GM18858 (cell line): ENCODE measurements around the gene LTO1.

ENCODE experiments used
- ATAC-seq: cut with Tn5 transposase; IDR thresholded peaks from one replicate; pipeline ENCODE4 v1.9.1; 2021; ENCODE audit not compliant: unreplicated experiment

The LTO1 gene

DNA sequence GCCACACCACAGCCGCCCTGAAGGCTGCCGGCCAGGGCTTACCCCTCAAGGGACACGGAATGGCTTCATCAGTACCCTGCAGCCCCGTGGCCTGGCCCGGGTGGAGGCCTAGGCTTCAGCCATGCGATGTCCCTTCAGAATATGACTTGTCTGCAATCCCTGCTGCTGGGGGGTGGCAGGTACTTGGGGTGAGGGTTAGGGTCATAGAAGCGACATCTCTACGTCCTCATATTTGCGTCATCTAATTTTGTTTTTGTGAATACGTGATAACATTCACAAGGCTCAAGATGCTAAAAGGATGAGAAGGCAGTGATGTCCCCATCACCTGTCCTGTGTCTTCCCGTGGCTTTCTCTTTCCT is 27.8 kb downstream of the LTO1 start:
- ATAC-seq, result no peak

DNA sequence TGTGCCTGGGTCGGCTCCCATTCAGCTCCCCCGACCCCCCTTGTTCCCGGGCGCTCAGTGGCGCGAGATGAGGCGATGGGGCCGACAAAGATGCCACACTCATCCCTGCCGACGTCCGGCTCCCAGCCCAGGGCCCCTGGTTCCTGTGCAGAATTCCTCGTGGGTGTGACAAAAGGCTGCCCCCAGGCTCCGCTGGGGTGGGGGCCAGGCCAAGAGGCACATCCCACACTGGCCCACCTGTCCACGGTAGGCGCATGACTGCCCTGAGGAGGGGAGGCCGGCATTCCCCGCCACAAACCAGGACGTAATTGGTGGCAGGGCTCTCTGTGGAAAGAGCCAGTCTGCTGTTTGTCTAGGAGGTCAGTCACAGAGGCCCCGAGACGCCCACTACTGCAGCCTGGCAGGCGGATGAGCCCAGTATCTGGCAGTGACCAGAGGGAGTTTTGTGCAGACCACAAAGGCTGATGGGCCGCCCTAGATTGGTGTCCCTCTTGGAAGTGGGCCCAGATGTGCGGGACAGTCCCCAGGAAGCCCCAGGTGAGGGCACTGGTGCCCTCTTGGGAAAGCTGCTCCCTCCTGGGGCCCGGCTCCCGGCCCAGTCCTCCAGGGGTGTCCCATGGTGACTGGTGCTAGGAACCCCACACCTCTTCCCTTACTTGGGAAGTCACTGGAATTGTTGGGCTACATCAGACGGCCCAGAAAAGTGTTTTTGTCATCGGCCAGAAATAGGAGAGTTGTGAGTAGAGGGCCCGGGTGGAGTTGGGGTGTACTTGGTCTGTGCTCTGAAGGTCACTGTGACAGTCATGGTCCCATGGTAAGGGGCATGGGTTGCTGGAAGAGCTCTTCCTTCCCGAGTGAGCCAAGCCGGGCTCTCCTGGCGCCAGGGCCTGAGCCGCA is 28.4 kb downstream of the LTO1 start:
- no peak for ATAC-seq

DNA sequence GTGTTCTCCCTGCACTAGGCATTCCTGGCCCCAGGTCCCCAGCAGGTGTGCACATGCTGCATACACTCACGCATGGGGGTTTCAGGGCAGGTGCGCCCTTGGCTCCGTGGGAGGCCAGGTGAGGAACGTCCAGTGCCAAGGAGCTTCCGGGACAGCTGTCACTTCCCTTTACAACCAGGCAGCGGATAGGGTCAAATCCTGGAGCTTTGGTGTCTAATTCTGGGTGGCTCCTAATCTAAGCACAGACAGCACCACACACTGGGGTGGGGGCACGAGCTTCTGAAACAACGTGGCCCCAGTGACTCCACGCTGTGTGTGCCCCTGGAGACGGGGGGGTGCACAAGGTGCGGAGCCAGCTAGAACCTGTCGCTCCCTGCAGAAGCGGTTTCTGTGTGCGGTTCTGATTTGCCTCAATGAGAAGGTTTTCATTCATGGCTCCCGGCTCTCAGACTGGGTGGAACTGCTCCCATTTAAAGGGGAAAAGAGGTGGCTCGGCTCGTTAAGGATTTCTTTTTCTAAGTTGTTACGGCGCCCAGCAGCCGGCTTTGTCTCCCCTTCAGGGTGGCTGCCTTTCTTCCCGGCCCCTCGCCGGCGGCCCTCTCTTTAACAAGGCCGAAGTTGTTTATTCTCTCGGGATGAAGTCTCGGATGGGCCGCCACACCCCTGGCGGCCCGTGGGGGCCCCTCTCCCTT is 29.2 kb downstream of the LTO1 start:
- ATAC-seq, result no peak

DNA sequence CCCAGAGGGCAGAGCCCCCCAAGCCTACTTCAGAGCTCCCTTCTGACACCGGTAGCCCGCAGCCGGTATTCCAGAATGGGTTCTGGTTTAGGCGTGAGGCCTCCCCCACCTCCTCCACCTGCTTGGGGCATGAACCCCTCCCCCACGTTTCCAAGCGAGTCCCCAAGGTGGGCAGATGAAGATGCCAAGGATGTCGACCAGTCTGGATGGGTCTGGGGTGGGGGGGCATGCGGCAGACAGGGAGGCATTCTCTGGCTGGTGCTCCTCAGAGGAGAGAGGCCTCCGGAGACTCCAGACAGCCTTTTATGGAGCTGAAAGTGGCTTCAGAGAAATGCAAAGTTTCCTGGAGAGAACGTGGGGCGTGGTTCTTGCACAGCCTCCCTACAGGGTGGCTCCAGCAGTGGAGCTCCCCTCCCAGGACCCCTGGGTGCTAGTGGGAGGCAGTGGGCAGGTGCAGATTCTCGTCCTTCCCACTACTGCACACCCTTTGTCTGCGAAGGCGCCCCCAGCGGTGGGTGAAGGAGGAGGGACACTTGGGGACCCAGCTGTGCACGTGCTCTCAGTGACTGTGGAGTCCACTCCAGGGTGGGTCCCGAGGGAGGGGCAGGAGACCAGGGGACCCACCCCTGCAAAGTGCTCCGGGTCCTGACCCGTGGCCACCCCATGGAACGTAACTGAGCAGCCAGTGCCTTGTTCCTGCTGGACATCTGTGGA is 30.0 kb downstream of the LTO1 start:
- ATAC-seq, result no peak

DNA sequence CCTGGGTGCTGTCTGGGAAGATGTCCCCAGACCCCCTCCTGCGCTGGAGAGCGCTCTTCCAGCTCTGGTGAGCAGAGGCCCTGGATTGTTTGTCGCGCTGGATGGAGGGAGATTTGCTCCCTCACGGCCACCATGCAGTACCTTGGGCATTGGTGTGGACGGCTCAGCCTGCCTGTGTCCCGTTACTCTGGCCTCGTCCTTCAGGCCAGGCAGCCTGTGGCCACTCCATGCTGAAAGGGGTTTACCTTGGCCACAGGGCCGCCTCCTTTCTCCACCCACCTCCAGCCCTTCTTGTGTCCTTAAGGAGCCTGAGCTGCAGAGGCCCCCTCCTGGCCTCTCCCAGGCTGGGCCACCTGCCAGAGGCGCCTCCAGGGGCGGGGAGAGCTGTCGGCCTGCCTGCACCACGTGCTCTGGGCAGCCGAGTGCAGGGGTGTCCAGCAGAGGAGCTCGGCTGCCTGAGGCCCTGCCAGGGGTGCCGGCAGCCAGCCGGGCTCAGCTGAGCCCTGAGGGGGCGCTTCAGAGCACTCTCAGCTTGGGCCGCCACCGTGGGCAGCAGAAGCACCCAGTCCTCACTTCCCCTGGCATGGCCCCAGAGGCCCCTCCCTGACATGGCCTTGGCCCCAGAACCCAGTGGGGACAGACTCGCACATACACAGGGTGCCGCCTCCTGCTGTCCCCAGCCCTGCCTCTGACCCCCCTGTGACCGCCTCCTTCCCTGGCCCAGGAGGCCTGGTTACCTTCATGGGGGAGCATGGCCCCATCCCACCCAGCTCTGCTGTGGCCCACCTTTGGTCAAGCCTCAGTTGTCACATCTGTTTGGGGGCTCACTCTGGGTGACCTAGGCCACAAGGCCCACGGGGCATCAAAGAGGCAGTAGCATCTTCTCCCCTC is 30.8 kb downstream of the LTO1 start:
- ATAC-seq, result no peak

DNA sequence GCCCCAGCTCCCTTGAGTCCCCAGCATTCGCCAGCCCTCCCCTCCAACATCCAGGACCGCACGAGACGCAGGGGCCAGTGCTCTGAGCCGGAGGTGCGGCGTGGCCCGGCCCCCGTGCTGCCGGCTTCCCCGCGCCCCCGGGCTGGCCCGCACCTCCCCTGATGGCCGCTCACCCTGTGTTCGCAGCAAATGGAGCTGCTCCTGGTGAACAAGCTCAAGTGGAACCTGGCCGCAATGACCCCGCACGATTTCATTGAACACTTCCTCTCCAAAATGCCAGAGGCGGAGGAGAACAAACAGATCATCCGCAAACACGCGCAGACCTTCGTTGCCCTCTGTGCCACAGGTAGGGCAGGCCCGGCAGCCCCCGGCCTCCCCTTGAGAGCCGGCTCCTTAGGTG is 31.5 kb downstream of the LTO1 start:
- no peak for ATAC-seq

DNA sequence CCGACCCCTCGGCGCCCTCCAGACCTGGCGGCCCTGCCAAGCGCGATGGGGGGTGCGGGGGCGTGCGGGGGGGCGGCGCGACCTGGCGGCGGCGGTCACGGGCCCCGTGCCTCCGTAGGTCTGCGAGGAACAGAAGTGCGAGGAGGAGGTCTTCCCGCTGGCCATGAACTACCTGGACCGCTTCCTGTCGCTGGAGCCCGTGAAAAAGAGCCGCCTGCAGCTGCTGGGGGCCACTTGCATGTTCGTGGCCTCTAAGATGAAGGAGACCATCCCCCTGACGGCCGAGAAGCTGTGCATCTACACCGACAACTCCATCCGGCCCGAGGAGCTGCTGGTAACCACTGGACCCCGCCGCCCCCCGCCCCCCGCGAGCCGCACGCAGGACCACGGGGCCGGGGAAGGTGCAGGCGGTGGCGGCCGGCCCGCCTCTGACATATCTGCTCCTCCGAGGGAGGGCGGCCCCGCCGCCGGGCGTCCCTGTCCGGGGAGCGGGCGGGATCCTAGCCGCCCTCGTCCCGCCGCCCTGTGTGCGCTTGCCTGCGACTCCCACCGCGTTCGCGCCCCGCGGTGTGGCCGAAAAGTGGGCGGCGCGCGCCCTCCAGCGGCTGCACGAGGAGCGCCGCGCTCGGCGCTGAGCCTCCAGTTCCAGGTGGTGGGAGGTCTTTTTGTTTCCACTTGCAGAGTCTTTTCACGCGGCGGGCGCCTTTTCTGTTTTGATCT is 32.1 kb downstream of the LTO1 start:
- no peak for ATAC-seq

DNA sequence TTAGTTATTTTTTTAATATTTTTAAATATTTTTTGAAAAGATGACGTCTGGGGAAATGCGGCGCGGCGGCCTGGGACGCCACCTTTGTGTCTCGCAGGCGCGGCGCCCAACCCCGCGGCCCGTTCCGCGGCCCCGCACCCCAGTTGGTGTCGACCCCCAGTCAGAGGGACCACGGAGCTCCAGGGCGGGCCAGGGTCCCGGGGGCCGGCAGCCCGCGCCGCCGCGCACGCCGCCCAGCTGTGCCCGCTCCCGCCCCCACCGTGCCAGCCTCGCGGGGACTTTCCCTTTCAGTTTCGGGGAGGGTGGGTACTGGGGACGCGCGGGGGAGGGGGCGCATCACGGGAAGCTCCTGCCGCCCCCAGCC is 32.6 kb downstream of the LTO1 start:
- no peak for ATAC-seq

DNA sequence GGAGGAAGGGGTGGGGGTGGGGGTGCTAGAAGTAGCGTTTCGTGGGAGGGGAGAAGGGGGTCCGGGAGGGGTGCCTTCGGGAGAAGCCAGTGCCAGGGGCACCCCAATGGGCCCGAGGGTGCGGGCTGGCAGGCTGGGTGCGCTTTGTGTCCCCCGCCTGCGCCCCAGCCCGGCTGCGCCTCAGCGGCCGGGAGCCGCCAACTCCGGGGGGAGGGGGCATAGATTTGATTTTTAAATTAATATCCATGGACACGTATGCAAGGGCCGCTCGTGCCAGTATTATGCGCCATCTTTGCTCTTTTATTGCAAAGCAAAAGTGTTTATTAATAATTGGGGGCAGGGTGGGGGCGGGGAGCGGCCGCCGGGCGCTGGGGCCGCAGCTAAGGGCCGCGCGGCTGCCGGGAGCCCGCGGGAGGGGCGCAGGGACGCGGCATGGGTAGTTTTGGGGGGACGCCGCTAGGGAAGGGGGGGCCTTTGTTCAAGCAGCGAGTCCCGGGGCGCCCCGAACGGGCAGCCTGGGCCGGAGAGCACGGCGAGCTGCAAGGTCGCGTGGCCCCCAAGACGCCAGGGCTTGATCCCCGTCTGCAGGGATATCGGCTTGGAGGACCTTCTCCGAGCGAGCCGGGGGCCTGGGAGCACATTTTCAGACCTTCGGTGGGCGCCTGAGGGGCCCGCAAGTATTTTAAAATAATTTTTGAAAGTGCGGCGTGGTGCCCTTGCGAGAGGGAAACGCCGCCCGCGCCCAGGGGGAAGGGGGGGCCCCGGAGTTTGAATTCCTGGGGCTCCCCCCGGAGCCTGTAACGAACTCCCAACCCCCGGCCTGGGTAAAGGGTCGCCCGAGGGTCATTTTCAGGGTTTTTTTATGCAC is 33.2 kb downstream of the LTO1 start:
- no peak for ATAC-seq

DNA sequence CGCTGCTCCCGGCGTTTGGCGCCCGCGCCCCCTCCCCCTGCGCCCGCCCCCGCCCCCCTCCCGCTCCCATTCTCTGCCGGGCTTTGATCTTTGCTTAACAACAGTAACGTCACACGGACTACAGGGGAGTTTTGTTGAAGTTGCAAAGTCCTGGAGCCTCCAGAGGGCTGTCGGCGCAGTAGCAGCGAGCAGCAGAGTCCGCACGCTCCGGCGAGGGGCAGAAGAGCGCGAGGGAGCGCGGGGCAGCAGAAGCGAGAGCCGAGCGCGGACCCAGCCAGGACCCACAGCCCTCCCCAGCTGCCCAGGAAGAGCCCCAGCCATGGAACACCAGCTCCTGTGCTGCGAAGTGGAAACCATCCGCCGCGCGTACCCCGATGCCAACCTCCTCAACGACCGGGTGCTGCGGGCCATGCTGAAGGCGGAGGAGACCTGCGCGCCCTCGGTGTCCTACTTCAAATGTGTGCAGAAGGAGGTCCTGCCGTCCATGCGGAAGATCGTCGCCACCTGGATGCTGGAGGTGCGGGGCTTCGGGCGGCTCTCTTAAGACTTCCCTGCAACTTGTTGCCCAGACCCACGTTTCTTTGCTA is 34.1 kb downstream of the LTO1 start, which contains the start of gene CCND1:
Gene CCND1, plus strand, starts transcription at position 162 of the 587 bp plus-strand sequence. Its CDS starts 158 bp downstream, at position 320.
- ATAC-seq, result no peak

DNA sequence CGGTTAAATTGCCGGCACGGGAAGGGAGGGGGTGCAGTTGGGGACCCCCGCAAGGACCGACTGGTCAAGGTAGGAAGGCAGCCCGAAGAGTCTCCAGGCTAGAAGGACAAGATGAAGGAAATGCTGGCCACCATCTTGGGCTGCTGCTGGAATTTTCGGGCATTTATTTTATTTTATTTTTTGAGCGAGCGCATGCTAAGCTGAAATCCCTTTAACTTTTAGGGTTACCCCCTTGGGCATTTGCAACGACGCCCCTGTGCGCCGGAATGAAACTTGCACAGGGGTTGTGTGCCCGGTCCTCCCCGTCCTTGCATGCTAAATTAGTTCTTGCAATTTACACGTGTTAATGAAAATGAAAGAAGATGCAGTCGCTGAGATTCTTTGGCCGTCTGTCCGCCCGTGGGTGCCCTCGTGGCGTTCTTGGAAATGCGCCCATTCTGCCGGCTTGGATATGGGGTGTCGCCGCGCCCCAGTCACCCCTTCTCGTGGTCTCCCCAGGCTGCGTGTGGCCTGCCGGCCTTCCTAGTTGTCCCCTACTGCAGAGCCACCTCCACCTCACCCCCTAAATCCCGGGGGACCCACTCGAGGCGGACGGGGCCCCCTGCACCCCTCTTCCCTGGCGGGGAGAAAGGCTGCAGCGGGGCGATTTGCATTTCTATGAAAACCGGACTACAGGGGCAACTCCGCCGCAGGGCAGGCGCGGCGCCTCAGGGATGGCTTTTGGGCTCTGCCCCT is 34.7 kb downstream of the LTO1 start:
- ATAC-seq, result no peak

DNA sequence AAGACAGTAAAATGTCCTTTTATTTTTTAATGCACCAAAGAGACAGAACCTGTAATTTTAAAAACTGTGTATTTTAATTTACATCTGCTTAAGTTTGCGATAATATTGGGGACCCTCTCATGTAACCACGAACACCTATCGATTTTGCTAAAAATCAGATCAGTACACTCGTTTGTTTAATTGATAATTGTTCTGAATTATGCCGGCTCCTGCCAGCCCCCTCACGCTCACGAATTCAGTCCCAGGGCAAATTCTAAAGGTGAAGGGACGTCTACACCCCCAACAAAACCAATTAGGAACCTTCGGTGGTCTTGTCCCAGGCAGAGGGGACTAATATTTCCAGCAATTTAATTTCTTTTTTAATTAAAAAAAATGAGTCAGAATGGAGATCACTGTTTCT is 35.3 kb downstream of the LTO1 start:
- no peak for ATAC-seq

DNA sequence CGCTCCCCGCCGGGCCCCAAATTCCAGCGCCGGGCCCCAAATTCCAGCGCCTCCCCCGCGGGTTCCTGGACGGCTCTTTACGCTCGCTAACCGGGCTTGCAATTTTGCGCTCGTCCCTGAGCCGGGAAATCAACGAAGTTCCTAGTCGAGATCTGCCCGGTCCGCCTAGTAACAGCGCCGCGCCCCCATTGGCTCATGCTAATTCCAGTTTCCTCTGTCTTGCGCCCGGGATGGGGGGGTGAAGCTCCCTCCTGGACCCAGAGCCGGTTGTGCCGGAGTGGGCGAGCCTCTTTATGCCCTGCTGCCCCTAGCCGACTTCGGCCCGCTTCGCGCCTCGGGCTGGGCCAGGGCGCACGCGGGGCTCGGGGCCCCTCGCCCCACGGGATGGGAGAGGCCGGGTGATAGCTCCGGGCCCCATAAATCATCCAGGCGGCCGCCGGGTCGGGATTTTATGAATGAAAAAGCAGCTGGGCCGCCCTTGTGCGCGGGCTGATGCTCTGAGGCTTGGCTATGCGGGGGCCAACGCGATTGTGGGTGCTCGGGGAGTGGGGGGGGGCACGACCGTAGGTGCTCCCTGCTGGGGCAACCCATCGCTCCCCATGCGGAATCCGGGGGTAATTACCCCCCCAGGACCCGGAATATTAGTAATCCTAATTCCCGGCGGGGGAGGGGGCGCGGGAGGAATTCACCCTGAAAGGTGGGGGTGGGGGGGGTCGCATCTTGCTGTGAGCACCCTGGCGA is 36.0 kb downstream of the LTO1 start:
- no peak for ATAC-seq

DNA sequence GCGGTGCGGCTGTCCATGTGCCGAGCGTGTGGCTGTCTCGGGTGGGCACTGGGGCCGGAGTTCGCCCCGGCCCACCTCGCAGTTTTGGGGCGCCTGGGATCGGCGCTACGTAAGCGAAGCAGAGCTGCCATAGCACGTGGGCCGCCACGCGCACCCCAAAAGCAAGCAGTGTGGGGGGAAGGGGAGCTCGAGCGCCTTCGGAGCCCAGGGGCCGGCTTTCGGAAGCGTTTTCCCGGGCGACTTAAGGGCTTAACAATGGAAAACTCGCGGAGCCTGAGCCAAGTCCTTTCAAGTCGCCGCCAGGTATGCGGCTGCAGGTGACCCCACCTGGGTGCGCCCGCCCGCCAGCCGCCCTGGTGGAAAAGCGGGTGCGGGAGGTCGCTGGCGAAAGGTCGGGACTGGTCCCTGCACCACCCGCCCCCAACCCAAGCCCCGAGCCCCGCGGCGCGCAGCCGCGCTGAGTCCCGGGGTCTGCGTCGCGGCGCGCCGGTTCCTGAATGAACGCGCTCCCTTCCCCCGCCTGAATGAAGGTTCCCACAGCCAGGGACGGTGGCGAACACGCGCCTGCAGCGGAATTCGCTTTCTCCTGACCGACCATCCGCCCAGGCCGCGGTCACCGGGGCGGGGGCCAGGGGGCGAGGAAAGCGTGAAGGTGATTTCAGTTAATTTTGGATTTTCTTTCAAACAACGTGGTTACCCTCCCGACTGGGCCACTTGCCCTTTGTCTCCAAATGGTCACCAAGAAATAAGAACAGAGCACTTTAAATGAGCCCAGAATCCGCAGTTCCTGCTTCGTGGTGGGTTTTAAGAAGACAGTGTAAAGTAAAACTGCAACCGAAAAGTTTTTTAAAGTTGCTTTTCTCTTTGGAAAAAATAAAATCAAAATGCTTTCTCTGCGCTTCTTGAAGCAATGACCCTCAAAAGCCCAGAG is 36.9 kb downstream of the LTO1 start:
- ATAC-seq, result no peak

DNA sequence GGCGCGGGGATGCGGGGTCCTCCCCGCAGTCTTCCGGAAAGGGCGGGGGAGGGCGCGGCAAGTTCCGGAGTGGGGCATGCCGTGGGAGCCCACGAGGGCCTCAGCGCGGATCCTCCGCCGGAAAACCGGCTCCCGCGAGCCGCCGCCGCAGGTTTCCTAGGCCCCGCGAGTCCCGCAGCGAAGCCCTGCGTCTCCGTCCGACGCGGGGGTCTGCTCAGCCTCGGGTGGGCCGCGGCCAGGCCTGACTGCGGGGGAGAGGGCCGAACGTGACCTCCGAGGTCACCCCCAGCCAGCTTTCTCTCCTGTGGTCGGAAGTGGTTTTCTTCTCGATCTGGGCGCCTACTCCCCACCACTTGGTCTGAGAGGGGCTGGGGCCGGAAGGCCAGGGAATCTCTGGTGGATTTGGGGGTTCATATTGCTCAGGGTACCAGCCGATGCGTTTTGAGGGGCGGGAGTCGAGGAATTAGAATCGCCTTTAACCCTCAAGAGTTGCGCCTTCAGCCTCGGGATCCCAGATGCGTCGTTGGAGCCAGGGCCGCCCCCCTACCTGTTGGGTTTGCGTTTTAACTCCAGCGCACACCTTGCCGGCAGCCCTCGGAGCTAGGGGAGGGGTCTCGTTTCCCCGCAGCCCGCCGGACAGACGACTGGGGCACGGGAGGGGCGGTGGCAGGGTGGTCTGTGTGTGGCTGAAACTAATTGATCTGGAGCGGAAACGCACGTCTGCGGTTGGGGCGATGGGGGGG is 37.8 kb downstream of the LTO1 start:
- ATAC-seq, result no peak
